ENCODE data around the gene TMEM219.

DNA sequence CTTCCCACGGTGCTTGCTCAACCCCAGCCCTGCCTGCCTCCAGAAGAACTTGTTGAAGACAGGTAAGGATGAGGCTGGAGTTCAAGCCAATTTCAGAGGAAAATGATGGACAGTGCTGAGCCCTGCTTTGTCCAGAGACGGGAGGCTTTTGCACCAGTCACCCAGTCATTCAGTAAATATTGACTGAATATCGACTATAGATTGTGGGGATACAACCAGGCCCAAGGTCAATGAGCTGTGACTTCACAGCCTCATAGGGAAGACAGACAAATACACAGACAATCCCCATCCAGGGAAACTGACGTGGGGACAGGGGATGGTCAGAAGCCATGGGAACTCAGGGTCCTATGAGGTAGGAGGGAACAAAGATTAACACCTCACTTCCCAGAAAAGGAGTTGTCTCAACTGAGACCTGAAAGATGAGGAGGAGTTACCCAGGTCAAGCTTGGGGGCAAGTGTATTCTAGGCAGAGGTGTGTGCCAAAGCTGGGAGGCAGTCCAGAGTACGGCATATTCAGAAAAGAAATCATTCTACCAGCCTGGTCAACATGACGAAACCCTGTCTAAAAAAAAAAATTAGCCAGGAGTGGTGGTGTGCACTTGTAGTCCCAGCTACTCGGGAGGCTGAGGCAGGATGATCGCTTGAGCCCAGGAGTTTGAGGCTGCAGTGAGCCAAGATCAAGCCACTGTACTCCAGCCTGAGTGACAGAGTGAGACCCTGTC, 54.8 kb downstream of the TMEM219 start:
- TF ChIP-seq, protein P1, sequence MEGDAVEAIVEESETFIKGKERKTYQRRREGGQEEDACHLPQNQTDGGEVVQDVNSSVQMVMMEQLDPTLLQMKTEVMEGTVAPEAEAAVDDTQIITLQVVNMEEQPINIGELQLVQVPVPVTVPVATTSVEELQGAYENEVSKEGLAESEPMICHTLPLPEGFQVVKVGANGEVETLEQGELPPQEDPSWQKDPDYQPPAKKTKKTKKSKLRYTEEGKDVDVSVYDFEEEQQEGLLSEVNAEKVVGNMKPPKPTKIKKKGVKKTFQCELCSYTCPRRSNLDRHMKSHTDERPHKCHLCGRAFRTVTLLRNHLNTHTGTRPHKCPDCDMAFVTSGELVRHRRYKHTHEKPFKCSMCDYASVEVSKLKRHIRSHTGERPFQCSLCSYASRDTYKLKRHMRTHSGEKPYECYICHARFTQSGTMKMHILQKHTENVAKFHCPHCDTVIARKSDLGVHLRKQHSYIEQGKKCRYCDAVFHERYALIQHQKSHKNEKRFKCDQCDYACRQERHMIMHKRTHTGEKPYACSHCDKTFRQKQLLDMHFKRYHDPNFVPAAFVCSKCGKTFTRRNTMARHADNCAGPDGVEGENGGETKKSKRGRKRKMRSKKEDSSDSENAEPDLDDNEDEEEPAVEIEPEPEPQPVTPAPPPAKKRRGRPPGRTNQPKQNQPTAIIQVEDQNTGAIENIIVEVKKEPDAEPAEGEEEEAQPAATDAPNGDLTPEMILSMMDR (IDR thresholded peaks at IDR 0.05 in 4 of 5, conservative IDR thresholded peaks at IDR 0.05 in 1 of 5), result no peak
- TF ChIP-seq POLR2A (IDR thresholded peaks at IDR 0.05), result no peak
